ENCODE data around the gene AUTS2.

AUTS2 gene

GRCh38 chr7:70298780-70299471, 700.7 kb downstream of the AUTS2 start:
- no peak overlapping the region for H3K4me3 ChIP-seq (ENCODE audit: low read length)
- no peak for TF ChIP-seq CTCF (conservative IDR thresholded peaks at IDR 0.05; ENCODE audit: low read depth, low read length)
- no peak for DNase-seq (ENCODE audit: low read depth)

GRCh38 chr7:70299472-70299807, 701.2 kb downstream of the AUTS2 start:
- no peak for DNase-seq (ENCODE audit: low read depth)
- no peak overlapping the region for H3K4me3 ChIP-seq (ENCODE audit: low read length)
- no peak for TF ChIP-seq CTCF (conservative IDR thresholded peaks at IDR 0.05; ENCODE audit: low read depth, low read length)

DNA sequence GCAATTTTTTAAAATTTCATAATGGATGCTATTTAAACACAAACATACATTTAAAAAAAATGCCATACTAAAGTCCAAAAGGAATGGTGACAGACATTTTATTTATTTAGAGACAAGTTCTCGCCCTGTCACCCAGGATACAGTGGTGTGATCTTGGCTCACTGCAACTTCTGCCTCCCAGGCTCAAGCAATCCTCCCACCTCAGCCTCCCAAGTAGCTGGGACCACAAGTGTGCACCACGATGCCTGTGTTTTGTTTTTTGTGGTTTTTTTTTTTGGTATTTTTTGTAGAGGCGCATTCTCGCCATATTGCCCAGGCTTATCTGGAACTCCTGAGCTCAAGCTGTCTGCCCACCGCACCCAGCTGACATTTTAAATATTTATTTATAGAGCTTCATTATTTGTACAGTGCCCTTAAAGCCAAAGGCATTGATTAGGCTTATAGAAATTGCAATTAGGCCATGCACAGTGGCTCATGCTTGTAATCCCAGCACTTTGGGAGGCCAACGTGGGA, 703.5 kb downstream of the AUTS2 start:
- no peak for TF ChIP-seq CTCF (conservative IDR thresholded peaks at IDR 0.05; ENCODE audit: low read depth, low read length)
- H3K4me3 ChIP-seq (ENCODE audit: low read length) = no peak overlapping the region
- no peak for DNase-seq (ENCODE audit: low read depth)

GRCh38 chr7:70303309-70303708, 705.0 kb downstream of the AUTS2 start:
- no peak for TF ChIP-seq CTCF (conservative IDR thresholded peaks at IDR 0.05; ENCODE audit: low read depth, low read length)
- H3K4me3 ChIP-seq (ENCODE audit: low read length) = no peak overlapping the region
- DNase-seq (ENCODE audit: low read depth) = no peak

GRCh38 chr7:70303780-70304179, 705.5 kb downstream of the AUTS2 start:
- DNase-seq (ENCODE audit: low read depth) = no peak
- TF ChIP-seq CTCF (conservative IDR thresholded peaks at IDR 0.05; ENCODE audit: low read depth, low read length) = no peak
- no peak overlapping the region for H3K4me3 ChIP-seq (ENCODE audit: low read length)

DNA sequence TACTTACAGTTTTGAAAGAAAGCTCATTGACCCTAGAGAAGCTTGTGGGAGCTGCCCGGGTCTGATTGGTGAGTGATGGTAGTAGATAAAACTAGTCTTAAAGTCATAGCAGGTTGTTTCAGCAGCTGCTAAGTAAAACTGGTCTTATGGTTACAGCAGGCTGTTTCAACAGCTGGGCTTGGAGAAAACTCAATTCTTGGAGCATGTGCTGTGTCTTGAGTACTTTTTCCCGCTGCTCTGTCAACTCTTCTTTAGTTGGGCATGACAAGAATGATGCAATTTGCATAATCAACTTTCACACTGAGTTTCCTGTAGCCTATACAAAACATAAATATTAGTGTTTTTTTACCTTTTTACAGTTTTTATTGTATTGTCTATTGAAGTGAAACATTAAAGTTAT, 707.9 kb downstream of the AUTS2 start:
- no peak overlapping the region for H3K4me3 ChIP-seq (ENCODE audit: low read length)
- DNase-seq (ENCODE audit: low read depth) = no peak
- TF ChIP-seq CTCF (conservative IDR thresholded peaks at IDR 0.05; ENCODE audit: low read depth, low read length) = no peak

DNA sequence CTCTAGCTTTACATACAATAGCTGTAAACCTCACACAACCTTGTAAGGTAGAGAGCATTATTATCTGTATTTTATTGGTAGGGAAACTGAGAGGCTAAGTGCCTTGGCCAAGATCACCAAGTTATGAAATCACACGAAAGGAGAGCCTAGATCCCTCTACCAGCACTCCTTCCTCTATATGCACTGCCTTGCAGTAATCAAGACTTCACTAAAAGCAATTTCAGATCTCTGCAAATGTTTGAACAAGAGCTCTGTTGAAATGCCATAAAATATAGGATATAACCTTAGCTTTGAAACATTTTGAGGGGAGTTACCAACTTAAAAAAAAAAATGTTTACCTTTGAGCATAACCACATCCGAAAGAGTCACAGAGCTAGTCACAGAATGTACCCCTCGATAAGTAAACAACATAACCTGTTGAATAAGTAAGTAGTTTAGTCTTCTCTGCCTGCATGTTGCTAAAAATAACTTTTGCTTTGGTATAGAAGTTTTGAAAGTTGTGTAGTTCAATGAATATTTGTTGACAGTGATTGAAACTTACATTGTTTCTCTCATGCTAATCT, 709.4 kb downstream of the AUTS2 start:
- TF ChIP-seq CTCF (conservative IDR thresholded peaks at IDR 0.05; ENCODE audit: low read depth, low read length) = no peak
- H3K4me3 ChIP-seq (ENCODE audit: low read length) = no peak overlapping the region
- DNase-seq (ENCODE audit: low read depth) = no peak
